ENCODE results near the gene CCDC9.

DNA sequence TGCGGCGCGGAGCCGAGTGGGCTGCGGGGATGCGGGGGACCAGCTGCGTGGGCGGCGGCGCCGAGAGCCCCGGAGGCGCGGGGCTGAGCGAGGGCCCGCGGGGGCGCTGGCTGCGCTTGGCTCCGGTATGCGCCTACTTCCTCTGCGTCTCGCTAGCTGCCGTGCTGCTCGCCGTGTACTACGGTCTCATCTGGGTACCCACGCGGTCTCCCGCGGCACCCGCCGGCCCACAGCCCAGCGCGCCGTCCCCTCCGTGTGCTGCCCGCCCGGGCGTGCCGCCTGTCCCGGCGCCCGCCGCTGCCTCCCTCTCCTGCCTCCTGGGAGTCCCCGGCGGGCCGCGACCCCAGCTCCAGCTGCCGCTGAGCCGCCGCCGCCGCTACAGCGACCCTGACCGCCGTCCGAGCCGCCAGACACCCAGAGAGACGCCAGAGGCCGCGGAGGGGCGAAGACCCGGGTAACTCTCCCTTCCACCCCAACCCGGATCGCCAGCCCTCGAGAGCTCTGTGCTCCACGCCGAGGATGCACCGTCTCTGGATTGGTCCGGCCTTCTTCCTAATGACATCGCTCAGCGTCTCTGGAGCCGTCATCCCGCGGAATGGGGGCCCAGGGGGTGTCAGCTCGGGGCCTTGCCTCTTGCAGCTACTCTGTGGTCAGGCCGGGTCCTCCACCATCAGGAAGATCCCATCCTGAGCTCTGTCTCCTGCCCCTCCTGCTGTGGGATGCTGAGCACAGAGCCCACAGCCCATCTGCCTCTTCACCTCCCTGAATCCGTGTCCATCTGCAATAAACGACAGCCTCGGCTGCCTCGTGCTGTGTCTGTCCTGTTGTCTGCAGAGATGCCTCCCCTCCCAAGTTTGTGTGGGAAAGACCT lies 18.8 kb downstream of the CCDC9 start:
- TF ChIP-seq POLR2A (IDR thresholded peaks at IDR 0.05): no peak
- TF ChIP-seq, protein P1, sequence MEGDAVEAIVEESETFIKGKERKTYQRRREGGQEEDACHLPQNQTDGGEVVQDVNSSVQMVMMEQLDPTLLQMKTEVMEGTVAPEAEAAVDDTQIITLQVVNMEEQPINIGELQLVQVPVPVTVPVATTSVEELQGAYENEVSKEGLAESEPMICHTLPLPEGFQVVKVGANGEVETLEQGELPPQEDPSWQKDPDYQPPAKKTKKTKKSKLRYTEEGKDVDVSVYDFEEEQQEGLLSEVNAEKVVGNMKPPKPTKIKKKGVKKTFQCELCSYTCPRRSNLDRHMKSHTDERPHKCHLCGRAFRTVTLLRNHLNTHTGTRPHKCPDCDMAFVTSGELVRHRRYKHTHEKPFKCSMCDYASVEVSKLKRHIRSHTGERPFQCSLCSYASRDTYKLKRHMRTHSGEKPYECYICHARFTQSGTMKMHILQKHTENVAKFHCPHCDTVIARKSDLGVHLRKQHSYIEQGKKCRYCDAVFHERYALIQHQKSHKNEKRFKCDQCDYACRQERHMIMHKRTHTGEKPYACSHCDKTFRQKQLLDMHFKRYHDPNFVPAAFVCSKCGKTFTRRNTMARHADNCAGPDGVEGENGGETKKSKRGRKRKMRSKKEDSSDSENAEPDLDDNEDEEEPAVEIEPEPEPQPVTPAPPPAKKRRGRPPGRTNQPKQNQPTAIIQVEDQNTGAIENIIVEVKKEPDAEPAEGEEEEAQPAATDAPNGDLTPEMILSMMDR (IDR thresholded peaks at IDR 0.05): no peak
- no peak for TF ChIP-seq EP300 (IDR thresholded peaks at IDR 0.05)

Measured in sigmoid colon (tissue), 4 donors.